Measurements from ENCODE around the gene SNX20.

SNX20 gene

DNA sequence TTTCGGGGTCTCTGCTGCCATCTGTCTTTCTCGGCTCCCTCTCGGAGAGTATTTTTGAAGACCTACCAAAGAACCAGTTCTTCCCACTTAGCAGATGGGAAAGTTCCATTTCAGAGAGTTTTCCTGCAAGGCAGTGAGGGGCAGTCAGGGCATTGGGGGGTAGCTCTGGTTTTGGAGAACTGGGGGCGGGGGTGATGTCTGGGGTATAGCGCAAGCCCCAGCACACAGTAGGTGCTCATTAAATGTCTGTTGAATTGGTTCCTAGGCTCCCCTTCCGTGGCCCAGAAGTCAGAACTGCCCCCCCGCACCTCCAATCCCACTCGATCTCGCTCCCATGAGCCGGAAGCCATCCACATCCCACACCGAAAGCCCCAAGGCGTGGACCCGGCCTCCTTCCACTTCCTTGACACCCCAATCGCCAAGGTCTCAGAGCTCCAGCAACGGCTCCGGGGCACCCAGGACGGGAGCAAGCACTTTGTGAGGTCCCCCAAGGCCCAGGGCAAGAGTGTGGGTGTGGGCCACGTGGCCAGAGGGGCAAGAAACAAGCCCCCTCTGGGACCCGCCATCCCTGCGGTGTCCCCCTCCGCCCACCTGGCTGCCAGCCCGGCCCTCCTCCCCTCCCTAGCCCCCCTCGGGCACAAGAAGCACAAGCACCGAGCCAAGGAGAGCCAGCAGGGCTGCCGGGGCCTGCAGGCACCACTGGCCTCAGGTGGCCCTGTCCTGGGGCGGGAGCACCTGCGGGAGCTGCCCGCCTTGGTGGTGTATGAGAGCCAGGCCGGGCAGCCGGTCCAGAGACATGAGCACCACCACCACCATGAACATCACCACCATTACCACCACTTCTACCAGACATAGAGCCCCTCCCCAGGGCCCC is 47.9 kb downstream of the SNX20 start:
- no peak for DNase-seq

DNA sequence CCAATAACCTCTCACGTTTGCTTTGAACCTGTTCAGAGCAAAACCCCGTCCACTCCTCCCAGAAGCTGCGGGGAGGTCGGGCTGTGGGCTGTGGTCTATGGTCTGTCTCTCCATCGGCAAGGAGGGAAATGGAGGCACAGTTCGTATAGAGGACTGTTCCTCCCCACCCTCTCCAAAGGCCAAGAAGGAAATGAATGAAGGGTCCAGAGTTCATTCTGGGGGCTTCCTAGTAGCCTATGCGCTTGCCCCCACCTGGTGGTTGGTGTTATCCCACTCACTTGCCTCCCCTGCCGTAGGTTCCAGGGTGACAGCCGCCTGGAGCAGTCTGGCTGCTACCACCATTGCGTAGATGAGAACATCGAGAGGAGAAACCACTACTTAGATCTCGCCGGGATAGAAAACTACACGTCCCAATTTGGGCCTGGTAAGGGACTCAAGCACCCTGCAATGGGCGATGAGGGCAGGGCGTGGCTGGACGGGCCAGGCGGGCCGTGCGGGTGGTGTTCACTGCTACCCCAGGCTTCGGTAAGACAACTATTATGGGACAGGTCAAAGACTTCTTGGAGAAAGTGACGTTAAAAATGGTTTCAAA is 49.0 kb downstream of the SNX20 start:
- DNase-seq = no peak

DNA sequence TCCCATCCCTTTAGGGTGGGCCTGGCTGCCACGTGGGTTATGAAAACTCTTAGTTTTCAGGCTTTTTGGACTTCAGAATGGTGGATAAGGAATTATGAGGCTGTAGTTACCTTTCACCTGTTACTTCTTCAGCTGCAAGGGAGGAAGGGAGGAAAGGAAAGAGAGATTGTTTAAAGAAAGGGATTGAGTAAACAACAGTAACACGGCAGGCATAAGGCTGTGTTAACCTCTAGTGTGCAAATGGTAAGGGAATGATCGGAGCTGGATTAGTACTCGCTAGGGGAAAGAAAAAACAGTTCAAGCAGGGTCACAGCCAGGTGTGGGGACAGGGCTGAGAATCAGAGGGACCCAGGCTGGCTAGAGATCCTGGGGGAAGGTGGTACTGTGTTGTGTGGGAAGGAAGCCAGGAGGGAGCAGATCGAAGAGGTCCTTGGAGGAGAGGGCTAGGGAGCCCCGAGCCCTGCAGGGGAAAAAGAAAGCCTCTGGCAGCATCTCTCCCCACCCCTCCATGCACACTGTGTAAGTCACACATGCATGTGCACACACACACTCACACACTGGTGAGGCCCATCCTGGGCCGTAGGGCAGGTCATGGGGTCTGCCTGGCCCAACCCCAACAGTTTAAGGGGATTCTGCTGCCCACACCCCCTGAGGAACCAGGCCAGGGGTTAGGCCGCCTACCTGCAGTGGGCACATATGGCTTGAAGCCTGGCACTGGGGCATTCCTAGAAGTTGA is 49.7 kb downstream of the SNX20 start:
- no peak for DNase-seq

DNA sequence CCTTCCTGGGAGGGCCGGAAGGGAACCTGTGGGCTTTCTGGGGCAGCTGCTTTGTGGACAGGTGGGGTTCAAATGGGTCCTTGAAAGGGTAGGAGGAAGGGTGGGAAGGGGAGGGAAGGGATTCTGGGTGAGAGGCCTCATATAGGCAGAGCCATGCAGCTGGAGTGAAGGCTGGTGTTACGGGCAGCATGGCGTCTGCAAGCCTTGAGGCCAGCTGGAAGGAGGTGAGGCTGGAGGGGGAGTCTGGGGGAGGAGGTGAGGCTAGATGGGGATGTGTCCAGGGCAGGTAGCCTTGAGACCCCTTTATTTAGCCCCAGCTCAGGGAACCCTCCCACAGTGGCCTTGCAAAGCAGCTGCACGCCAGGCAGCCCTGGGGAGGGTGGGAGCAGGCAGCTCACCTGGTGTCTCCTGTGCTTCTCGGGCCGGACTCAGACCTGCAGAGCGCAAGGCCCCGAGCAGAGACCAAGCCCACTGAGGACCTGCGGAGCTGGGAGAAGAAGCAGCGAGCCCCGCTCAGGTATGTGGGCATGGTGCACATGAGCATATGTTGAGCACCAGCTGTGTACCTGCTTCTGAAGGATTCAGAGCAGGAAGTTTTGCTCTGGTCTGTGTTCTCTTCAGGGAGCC is 50.6 kb downstream of the SNX20 start:
- DNase-seq = no peak

DNA sequence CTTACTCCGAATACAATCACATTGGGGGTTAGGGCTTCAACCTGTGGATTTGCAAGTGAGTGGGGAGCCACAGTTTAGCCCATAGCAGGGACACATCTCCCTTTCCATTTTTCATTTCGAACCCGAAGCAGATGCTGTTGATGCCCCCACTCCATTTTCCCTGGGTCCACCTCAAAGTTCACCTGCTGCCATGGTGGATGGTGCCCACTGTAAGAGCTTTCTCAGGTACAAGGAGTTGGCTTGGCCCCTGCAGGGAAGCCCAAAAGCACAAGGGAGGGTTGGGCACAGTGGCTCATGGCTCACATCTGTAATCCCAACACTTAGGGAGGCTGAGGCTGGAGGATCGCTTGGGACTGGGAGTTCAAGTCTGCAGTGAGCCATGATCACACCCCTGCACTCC is 51.8 kb downstream of the SNX20 start:
- DNase-seq = no peak

DNA sequence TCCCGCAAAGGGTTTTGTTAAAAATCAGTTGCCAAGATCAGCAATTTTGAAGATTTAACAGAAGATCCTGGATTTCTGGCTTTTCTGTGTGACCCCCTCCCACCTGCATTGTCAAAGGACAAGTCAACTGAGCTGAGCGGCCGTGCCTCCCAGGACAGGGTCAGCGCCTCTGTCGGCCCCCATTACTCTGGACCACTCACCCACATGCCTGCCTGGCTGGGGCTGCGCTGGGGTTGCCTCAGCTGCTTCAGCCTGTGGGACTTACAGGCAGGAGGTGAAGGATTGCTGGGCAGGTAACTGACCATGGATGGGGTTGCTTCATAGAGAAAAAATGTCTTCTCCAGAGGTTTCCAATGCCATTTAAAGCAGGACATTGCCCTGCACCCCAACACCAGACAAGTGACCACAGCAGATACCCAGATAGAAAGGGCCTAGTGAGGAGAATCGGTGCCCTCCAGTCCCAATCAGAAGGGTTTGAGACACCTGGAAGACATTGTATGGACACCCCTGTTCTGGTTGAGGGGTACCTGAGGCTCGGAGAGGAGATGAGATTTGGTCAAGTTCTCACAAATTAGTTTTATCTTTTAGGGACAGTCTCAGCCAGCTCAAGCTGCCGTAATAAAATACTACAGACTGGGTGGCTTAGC is 52.8 kb downstream of the SNX20 start:
- DNase-seq = no peak

DNA sequence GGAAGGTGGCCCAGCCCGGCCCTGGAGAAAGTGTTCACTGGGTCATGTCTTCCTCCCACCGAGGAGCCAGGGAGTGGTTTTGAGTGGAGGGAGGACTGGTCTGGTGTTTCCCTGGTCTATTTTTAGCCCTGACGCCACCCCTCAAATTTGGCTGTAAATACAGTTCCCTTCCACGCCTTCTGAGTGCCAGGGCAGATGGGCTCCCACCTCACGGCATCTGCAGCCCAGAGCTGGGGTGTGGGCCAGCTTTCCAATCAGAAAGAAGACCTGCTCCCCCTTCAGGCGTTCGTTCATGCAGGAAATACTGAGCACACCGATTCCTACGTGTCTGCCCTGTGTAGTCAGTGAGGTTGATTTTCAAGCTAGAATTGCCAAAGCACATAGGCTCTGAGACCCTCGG is 53.7 kb downstream of the SNX20 start:
- peak; percentile 36 to 49 for DNase-seq

DNA sequence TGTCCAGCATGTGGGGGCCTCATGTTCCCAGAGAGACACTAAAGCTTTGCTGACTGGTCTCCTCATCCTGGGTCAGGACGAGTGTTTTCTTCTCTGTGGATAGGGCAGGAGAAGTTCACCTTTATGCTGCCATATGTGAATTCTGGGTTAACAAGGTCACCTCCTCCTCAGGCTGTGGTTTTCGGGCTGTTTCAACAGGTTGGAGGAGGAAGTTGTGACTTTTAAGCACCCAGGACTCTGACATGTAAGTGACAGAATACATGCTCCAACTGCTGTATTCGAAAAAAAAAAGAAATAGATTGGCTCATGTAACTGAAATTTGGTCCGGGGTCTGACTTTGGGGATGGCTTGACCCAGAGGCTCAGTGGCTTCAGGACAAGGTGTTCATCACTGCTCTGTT is 54.2 kb downstream of the SNX20 start:
- DNase-seq = no peak

DNA sequence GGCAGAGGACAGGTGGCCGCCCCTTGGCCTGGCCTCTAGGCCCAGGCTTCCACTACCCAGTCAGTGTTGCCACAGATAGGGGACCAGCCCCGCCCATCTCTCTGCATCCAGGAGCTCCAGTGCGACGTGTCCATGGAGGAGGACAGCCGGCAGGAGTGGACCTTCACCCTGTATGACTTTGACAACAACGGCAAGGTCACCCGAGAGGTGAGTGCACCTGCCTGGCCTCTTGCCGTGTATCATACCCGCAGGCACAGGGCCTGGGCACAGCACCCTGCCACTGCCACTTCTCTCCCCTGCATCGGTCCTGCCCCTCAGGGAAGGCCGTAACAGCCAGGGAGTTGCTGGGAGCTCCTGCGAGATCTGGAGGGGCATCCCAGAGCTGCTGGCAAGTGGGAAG is 55.7 kb downstream of the SNX20 start:
- no peak for DNase-seq

DNA sequence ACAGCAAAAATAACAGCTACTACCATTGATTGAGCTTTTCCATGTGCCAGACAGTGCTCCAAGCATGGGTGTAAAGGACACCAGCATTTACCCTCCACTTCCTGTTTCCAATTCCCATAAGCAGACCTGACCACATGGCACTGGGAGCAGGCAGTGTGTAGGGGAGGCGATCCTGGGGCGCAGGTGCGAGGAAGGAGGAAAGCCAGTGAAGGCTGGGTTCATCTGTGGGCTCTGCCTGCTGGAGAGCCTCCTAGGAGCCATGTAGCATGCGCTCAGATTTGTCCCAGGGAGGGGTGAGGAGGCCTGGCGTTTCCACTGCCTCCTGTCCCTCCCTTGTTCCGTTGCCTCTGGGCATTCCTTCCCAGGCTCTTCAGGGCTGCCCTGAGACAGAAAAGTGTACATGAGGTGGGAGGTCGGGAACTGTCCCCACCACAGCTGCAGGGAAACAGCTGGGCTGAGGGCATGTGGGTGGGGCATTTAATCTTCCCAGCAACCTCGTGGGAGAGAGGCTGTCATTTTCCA is 56.6 kb downstream of the SNX20 start:
- DNase-seq = no peak

DNA sequence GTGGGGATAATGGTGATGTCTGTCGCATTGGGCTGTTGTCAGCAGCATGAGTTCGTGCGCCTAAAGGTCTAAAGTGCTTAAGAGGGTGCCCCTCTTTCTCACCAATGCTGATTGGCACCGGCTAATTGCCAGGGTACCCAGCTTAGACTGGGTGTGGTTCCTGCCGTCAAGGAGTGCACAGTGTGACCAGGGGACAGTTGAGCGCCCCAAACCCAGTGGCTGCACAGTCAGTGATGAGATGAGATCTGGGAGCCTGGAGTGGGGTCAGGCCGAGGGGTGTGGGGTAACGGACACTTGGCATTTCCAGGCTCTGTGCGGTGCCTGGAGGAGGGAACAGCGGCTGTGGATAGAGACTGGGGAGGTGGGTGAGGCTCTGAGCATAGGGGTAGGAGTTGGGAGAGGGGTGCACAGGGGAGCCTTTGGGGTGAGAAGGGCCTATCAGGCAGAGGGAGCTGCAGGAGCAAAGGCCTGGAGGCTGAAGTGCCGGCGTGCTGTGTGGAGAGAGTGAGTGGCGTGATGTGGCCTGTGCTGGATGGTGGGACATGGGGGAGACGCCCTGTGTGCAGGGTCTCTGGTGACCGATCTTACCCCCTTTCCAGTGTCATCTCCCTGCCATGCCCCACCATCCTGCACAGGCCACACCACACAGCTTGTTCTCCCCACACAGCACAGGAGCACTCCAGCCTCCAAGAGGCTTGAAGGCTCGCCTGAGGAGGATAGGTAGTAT is 58.3 kb downstream of the SNX20 start:
- no peak for DNase-seq

DNA sequence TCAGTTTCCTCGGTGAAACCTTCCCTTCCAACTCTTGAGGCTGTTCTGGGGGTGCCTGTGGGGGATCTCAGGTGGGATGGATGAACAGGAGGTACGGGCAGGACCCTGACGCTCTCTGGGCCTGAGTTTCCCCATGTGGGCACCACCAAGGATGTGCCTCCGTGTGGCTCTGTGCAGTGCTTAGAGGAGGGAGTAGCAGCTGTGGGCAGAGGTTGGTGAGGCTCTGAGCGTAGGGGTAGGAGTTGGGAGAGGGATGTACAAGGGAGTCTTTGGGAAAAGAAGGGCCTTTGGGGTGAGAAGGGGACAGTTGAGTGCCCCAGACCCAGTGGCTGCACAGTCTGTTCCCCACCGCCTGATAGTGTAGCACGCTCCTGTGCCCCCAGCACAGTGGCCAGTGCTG is 59.1 kb downstream of the SNX20 start:
- DNase-seq = no peak

Measured in activated CD4-positive, alpha-beta T cell treated with anti-CD3 and anti-CD28 coated beads, Interleukin-2, amount 50 U/mL, for 48 hours (primary cell).